ENCODE results near the gene ZNF587.
"Not testable (repeated sequence)": the region's sequence is repeated elsewhere in the genome, so short reads cannot be mapped to it uniquely, and the experiment has no call there.

The ZNF587 gene

GRCh38 chr19:57851812-57852603 is 2.3 kb downstream of the ZNF587 start:
- H3K27me3 ChIP-seq (replicated peaks in 2 of 5; ENCODE audit: control insufficient read depth in 4 of 5, insufficient read depth in 5 of 5, low read length in 4 of 5); POLR2A ChIA-PET; H3K4me3 ChIP-seq (ENCODE audit: control insufficient read depth in 1 of 7, extremely low read depth in 1 of 7, insufficient read depth in 4 of 7, low read depth in 2 of 7, low read length in 6 of 7); H3K27ac ChIP-seq (ENCODE audit: insufficient read depth in 1 of 2, low read depth in 1 of 2, low read length in 2 of 2, poor library complexity in 1 of 2, severe bottlenecking in 2 of 2); H3K9me3 ChIP-seq (ENCODE audit: control extremely low read depth in 1 of 5, control insufficient read depth in 4 of 5, insufficient read depth in 2 of 5, low read depth in 1 of 5, low read length in 4 of 5); DNase-seq: not testable (repeated sequence)
- WGBS (ENCODE audit: insufficient coverage), result 91% methylated on average over 3 of the region's 6 CpGs
- CTCF ChIA-PET, result interaction anchor here (0.8 kb wide), 1 partner anchor 24 kb away, joined by 3 read pairs; no protein-coding TSS in a partner anchor
- Histone ChIP-seq H3K4me1 (ENCODE audit: control extremely low read depth in 1 of 4, control insufficient read depth in 4 of 4, insufficient read depth in 4 of 4, low read length in 3 of 4) (peaks cover 0 to 18% (median 8%) of the 10 kb centered on the region in 4 experiments), H3K36me3 (ENCODE audit: control insufficient read depth in 4 of 4, insufficient read depth in 4 of 4, low read length in 3 of 4) (peaks cover 0 to 27% (median 8%) of the 10 kb centered on the region in 4 experiments)

- H3K27ac ChIP-seq (ENCODE audit: insufficient read depth in 1 of 2, low read depth in 1 of 2, low read length in 2 of 2, poor library complexity in 1 of 2, severe bottlenecking in 2 of 2); POLR2A ChIA-PET; H3K27me3 ChIP-seq (replicated peaks in 2 of 5; ENCODE audit: control insufficient read depth in 4 of 5, insufficient read depth in 5 of 5, low read length in 4 of 5); H3K9me3 ChIP-seq (ENCODE audit: control extremely low read depth in 1 of 5, control insufficient read depth in 4 of 5, insufficient read depth in 2 of 5, low read depth in 1 of 5, low read length in 4 of 5); DNase-seq; CTCF ChIA-PET; H3K4me3 ChIP-seq (ENCODE audit: control insufficient read depth in 1 of 7, extremely low read depth in 1 of 7, insufficient read depth in 4 of 7, low read depth in 2 of 7, low read length in 6 of 7): not testable (repeated sequence)
- no CpG with 5 or more reads among the region's 2 CpGs for WGBS (ENCODE audit: insufficient coverage)
- Histone ChIP-seq H3K36me3 (ENCODE audit: control insufficient read depth in 4 of 4, insufficient read depth in 4 of 4, low read length in 3 of 4) (peaks cover 2 to 38% (median 19%) of the 10 kb centered on the region in 4 experiments), H3K4me1 (ENCODE audit: control extremely low read depth in 1 of 4, control insufficient read depth in 4 of 4, insufficient read depth in 4 of 4, low read length in 3 of 4) (peaks cover 0 to 18% (median 8%) of the 10 kb centered on the region in 4 experiments)
Measured at GRCh38 chr19:57854117-57854516, 4.5 kb downstream of the ZNF587 start.

DNA sequence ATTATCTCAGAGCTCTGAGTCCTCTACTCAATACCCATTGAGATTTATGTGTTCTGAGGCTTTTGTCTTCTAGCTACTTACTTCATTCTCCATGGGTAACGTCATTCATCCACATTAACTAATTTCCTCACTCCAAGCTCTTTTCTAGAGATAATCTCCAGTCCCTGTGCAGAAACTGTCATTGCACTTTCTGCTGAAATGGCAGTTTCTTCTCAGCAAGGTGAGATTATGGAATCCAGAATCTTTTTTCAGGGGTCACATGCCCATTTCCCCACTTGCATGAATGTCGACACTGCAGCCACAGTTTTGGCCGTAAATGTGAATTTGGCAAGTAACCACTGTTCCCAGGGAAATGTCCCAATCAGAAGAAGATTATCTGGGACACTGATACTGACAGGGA is 12.7 kb downstream of the ZNF587 start:
- H3K27me3 ChIP-seq (replicated peaks in 2 of 5; ENCODE audit: control insufficient read depth in 4 of 5, insufficient read depth in 5 of 5, low read length in 4 of 5); H3K4me3 ChIP-seq (ENCODE audit: control insufficient read depth in 1 of 7, extremely low read depth in 1 of 7, insufficient read depth in 4 of 7, low read depth in 2 of 7, low read length in 6 of 7); H3K27ac ChIP-seq (ENCODE audit: insufficient read depth in 1 of 2, low read depth in 1 of 2, low read length in 2 of 2, poor library complexity in 1 of 2, severe bottlenecking in 2 of 2); H3K4me1 ChIP-seq (ENCODE audit: control extremely low read depth in 1 of 4, control insufficient read depth in 4 of 4, insufficient read depth in 4 of 4, low read length in 3 of 4); DNase-seq; CTCF ChIA-PET: not testable (repeated sequence)
- WGBS (ENCODE audit: insufficient coverage), result 94% methylated on average over 2 of the region's 3 CpGs
- POLR2A ChIA-PET, result interaction anchor here (0.6 kb wide), 1 partner anchor 12 kb away, joined by 3 read pairs; no protein-coding TSS in a partner anchor
- H3K36me3 ChIP-seq (ENCODE audit: control insufficient read depth in 4 of 4, insufficient read depth in 4 of 4, low read length in 3 of 4), result peaks cover 10 to 91% (median 58%) of the 10 kb centered on the region in 4 experiments
- peaks cover 0 to 37% (median 16%) of the 10 kb centered on the region in 5 experiments for H3K9me3 ChIP-seq (ENCODE audit: control extremely low read depth in 1 of 5, control insufficient read depth in 4 of 5, insufficient read depth in 2 of 5, low read depth in 1 of 5, low read length in 4 of 5)

- H3K4me3 ChIP-seq (ENCODE audit: control insufficient read depth in 1 of 7, extremely low read depth in 1 of 7, insufficient read depth in 4 of 7, low read depth in 2 of 7, low read length in 6 of 7), result no peak overlapping the region
- no peak overlapping the region for H3K27ac ChIP-seq (ENCODE audit: insufficient read depth in 1 of 2, low read depth in 1 of 2, low read length in 2 of 2, poor library complexity in 1 of 2, severe bottlenecking in 2 of 2)
- DNase-seq, result no peak
- CTCF ChIA-PET, result interaction anchor here (0.9 kb wide), 1 partner anchor 17 kb away, joined by 3 read pairs; no protein-coding TSS in a partner anchor
- peaks cover 22 to 84% (median 50%) of the 10 kb centered on the region in 4 experiments for H3K36me3 ChIP-seq (ENCODE audit: control insufficient read depth in 4 of 4, insufficient read depth in 4 of 4, low read length in 3 of 4)
- no peaks in the 10 kb centered on the region for H3K27me3 ChIP-seq (replicated peaks in 2 of 5; ENCODE audit: control insufficient read depth in 4 of 5, insufficient read depth in 5 of 5, low read length in 4 of 5)
- 97% methylated on average over 5 of the region's 7 CpGs for WGBS (ENCODE audit: insufficient coverage)
- H3K4me1 ChIP-seq (ENCODE audit: control extremely low read depth in 1 of 4, control insufficient read depth in 4 of 4, insufficient read depth in 4 of 4, low read length in 3 of 4), result no peaks in the 10 kb centered on the region
- POLR2A ChIA-PET, result interaction anchor here (0.6 kb wide), 2 partner anchors 33 to 177 kb away, joined by 3 read pairs; no protein-coding TSS in a partner anchor
- H3K9me3 ChIP-seq (ENCODE audit: control extremely low read depth in 1 of 5, control insufficient read depth in 4 of 5, insufficient read depth in 2 of 5, low read depth in 1 of 5, low read length in 4 of 5), result peaks cover 6 to 51% (median 44%) of the 10 kb centered on the region in 5 experiments
Measured at GRCh38 chr19:57867868-57868492, 18.3 kb downstream of the ZNF587 start.

- DNase-seq; POLR2A ChIA-PET; H3K4me3 ChIP-seq (ENCODE audit: control insufficient read depth in 1 of 7, extremely low read depth in 1 of 7, insufficient read depth in 4 of 7, low read depth in 2 of 7, low read length in 6 of 7); H3K27me3 ChIP-seq (replicated peaks in 2 of 5; ENCODE audit: control insufficient read depth in 4 of 5, insufficient read depth in 5 of 5, low read length in 4 of 5); H3K4me1 ChIP-seq (ENCODE audit: control extremely low read depth in 1 of 4, control insufficient read depth in 4 of 4, insufficient read depth in 4 of 4, low read length in 3 of 4); H3K27ac ChIP-seq (ENCODE audit: insufficient read depth in 1 of 2, low read depth in 1 of 2, low read length in 2 of 2, poor library complexity in 1 of 2, severe bottlenecking in 2 of 2): not testable (repeated sequence)
- CTCF ChIA-PET, result interaction anchor here (0.6 kb wide), 1 partner anchor 48 kb away, joined by 3 read pairs; no protein-coding TSS in a partner anchor
- 89% methylated on average over 2 of the region's 6 CpGs for WGBS (ENCODE audit: insufficient coverage)
- Histone ChIP-seq H3K9me3 (ENCODE audit: control extremely low read depth in 1 of 5, control insufficient read depth in 4 of 5, insufficient read depth in 2 of 5, low read depth in 1 of 5, low read length in 4 of 5) (peaks cover 6 to 66% (median 54%) of the 10 kb centered on the region in 5 experiments), H3K36me3 (ENCODE audit: control insufficient read depth in 4 of 4, insufficient read depth in 4 of 4, low read length in 3 of 4) (peaks cover 29 to 86% (median 50%) of the 10 kb centered on the region in 4 experiments)
Measured at GRCh38 chr19:57869655-57870054, 20.0 kb downstream of the ZNF587 start.

DNA sequence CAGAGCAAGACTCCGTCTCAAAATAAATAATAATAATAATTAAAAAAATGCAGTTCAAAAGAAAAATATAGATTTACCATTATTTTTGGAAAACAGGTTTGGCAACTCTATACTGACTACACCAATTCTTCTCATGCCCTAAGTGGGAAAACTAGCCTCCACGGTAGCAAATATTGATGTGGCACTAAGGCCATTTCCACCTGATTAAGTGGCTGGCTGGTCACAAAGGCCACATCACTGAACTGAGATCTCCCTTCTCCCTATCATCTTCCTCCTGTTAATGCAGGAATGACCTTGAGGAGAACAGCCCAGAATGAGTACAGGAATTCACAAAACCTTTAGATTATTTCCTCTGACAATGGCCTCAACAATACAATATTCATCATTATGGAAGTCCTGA is 20.6 kb downstream of the ZNF587 start:
- no peaks in the 10 kb centered on the region for H3K27me3 ChIP-seq (replicated peaks in 2 of 5; ENCODE audit: control insufficient read depth in 4 of 5, insufficient read depth in 5 of 5, low read length in 4 of 5)
- no peak overlapping the region for H3K27ac ChIP-seq (ENCODE audit: insufficient read depth in 1 of 2, low read depth in 1 of 2, low read length in 2 of 2, poor library complexity in 1 of 2, severe bottlenecking in 2 of 2)
- DNase-seq, result no peak
- CTCF ChIA-PET, result interaction anchor here (0.6 kb wide), 1 partner anchor 48 kb away, joined by 3 read pairs; no protein-coding TSS in a partner anchor
- H3K36me3 ChIP-seq (ENCODE audit: control insufficient read depth in 4 of 4, insufficient read depth in 4 of 4, low read length in 3 of 4), result peaks cover 29 to 84% (median 50%) of the 10 kb centered on the region in 4 experiments
- H3K9me3 ChIP-seq (ENCODE audit: control extremely low read depth in 1 of 5, control insufficient read depth in 4 of 5, insufficient read depth in 2 of 5, low read depth in 1 of 5, low read length in 4 of 5), result peaks cover 6 to 68% (median 56%) of the 10 kb centered on the region in 5 experiments
- no peak overlapping the region for H3K4me3 ChIP-seq (ENCODE audit: control insufficient read depth in 1 of 7, extremely low read depth in 1 of 7, insufficient read depth in 4 of 7, low read depth in 2 of 7, low read length in 6 of 7)
- POLR2A ChIA-PET, result no interaction called here
- no CpG with 5 or more reads among the region's 2 CpGs for WGBS (ENCODE audit: insufficient coverage)
- H3K4me1 ChIP-seq (ENCODE audit: control extremely low read depth in 1 of 4, control insufficient read depth in 4 of 4, insufficient read depth in 4 of 4, low read length in 3 of 4), result no peaks in the 10 kb centered on the region

DNA sequence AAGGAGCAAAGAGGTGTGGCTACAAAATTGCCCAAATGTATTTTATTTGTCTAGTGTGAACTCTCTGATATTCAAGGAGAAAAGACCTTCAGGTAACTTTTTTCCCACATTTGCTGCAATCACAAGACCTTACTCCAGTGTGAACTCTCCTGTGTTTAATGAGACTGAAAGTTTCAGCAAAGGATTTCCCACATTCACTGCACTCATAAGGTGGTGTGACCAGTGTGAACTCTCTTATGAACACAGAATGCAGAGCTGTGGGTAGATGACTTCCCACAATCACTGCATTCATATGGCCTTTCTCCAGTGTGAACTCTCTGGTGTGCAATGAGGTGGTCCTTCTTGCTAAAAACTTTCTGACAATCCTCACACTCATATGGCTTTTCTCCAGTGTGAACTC is 22.8 kb downstream of the ZNF587 start:
- DNase-seq, result no peak
- Histone ChIP-seq H3K4me1 (ENCODE audit: control extremely low read depth in 1 of 4, control insufficient read depth in 4 of 4, insufficient read depth in 4 of 4, low read length in 3 of 4) (no peaks in the 10 kb centered on the region), H3K4me3 (ENCODE audit: control insufficient read depth in 1 of 7, extremely low read depth in 1 of 7, insufficient read depth in 4 of 7, low read depth in 2 of 7, low read length in 6 of 7) (no peak overlapping the region), H3K27ac (ENCODE audit: insufficient read depth in 1 of 2, low read depth in 1 of 2, low read length in 2 of 2, poor library complexity in 1 of 2, severe bottlenecking in 2 of 2) (no peak overlapping the region), H3K9me3 (ENCODE audit: control extremely low read depth in 1 of 5, control insufficient read depth in 4 of 5, insufficient read depth in 2 of 5, low read depth in 1 of 5, low read length in 4 of 5) (peaks cover 6 to 77% (median 65%) of the 10 kb centered on the region in 5 experiments), H3K27me3 (replicated peaks in 2 of 5; ENCODE audit: control insufficient read depth in 4 of 5, insufficient read depth in 5 of 5, low read length in 4 of 5) (no peaks in the 10 kb centered on the region), H3K36me3 (ENCODE audit: control insufficient read depth in 4 of 4, insufficient read depth in 4 of 4, low read length in 3 of 4) (peaks cover 36 to 85% (median 53%) of the 10 kb centered on the region in 4 experiments)
- ChIA-PET CTCF (no interaction called here), POLR2A (no interaction called here)

Measured in common myeloid progenitor, CD34-positive (primary cell).